M059J (cell line): ENCODE data around the gene KLHL36. TPM values are rescaled to one million over a fixed set of nuclear protein-coding genes. Genes with fewer than 3 reads are reported as not detected.
"Not testable (repeated sequence)": the region's sequence is repeated elsewhere in the genome, so short reads cannot be mapped to it uniquely, and the experiment has no call there.

Source experiments
- DNase-seq: peaks from one replicate; pipeline ENCODE4 v3.0.0-alpha.2; 2012; ENCODE audit warnings: low read depth
- total RNA-seq: library from RNA; depleted of rRNA; stranded (reverse); fragments of >200 nt; shearing (Covaris generic); gene quantifications from 2 replicates; pipeline ENCODE4 v1.2.3, GENCODE V29; 2014; rRNA removed

Gene KLHL36
- total RNA-seq, 1 experiment from 2014 or later, result 39.6 TPM

DNA sequence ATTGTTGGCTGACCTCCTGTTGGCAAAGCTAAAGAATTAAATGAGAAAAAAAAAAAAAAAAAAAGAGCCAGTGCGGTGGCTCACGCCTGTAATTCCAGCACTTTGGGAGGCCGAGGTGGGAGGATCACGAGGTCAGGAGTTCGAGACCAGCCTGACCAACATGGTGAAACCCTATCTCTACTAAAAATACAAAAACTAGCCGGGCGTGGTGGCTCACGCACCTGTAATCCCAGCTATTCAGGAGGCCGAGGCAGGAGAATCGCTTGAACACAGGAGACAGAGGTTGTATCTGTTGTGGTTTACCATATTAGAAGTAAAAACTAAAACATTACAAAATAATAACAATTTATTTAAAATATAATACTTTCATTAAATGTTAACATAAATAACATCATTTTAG is 45.6 kb downstream of the KLHL36 start:
- DNase-seq, result not testable (repeated sequence)

DNA sequence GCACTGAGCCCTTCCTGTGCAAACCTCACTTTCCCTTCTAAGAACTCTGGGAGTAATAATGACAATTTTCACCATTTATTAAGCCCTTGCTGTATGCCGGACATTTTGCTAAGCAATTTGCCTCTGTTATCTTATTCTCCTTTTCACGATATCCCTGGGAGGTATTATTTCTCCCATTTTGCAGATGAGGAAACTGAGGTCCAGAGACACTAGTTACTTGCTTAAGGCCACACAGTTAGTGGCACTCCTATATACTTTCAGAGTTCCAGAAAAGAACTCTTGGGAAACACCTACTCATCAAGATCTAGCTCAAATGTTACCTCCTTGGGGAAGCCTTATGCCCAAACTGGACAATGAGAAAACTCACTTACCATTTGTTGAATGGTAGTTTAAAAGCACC is 46.7 kb downstream of the KLHL36 start:
- DNase-seq, result no peak

DNA sequence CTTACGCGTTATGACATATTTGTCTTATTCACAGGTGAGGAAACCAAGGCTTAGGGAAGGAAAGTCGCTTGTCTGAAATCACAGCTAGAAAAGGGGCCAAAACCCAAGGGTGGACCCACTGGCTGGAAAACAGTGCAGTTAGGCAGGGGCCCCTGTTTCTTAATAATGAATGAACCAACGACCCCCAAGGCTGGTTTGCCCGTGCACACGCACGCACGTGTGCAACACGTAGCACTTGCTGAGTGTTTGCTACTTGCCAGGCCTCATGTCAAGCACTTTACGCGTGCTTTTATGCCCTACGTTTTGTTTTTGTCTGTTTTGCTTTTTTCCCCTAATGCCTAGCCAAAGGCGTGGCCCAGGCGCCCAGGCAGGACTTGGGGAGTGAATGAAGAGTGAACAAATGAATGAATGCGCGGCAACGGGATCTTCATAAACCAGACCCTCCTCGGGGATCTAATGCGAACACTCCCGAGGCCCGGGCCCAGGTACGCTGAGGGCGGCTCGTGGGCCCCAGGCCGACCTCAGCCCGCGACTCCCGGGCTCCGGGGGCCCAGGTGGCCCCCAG is 50.9 kb downstream of the KLHL36 start:
- DNase-seq, result peak; percentile 35

DNA sequence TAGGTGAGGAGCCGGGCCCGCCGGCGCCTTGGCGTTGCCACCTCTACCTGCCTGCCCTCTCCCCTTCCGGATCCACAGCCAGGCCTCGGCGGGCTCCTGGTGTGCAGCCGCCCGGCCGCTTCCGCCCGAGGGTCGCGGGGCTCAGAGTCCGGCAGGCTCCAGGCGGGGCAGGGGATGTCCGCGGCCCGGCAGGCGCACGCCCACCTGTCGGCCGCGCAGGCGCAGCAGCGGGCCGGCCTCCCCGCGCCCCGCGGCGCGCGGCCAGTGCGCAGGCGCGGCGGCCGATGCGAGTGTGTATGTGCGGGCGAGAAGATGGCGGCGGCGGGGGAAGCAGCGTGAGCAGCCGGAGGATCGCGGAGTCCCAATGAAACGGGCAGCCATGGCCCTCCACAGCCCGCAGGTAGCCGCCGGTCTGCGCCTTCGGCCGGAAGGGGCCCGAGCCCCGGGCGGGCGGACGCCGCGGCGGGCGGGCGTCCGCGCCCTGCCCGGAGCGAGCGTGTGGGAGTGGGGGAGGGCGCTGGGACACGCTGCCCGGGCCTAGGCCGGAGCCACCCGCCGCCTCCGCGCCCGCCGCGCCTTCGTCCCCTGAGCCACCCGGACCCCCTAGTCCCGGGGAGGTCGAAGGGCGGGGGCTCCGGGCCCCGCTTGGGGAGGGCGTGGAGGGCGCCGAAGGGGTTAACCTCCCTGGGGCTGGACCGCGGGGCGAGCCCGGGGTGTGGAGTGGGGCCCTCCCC is 51.6 kb downstream of the KLHL36 start, which contains the start of gene USP10:
Gene USP10 (plus strand): TSS at position 289 of the 734 bp plus-strand sequence. CDS start 91 bp downstream, at position 380.
- peak; percentile 77 for DNase-seq

GRCh38 chr16:84700446-84701300 is 52.4 kb downstream of the KLHL36 start:
- DNase-seq, result peak; percentile 55

GRCh38 chr16:84703681-84704080 is 55.4 kb downstream of the KLHL36 start:
- no peak for DNase-seq

GRCh38 chr16:84704253-84704652 is 55.9 kb downstream of the KLHL36 start:
- no peak for DNase-seq

GRCh38 chr16:84706856-84707255 is 58.5 kb downstream of the KLHL36 start:
- no peak for DNase-seq

DNA sequence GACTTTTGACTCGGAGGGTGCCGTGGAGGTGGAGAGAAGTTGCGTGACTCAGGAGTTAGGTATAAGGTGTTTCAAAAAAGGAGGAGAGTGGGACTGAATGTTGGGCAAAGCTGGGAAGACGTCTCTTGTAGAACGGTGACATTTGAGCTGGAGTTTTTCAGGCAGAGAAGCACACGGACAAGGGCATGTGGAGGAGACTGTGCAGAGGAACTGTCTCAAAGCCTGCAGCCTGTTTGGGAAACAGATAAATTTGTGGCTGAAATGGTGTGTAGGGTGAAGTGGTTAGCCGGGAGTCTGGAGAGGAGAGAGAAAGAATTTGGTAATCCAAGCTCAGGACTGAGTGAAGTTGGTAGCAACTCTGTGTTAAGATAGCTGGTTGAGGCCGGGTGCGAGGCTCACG is 61.3 kb downstream of the KLHL36 start:
- no peak for DNase-seq

GRCh38 chr16:84710686-84711085 is 62.4 kb downstream of the KLHL36 start:
- no peak for DNase-seq

Other genes with a start within 250 kb of the KLHL36 start
- 24.4 and 37.5 TPM in 2 replicates for gene MEAK7, start 143.9 kb upstream of the KLHL36 start, total RNA-seq
- 270 and 331 TPM in 2 replicates for gene COTL1, start 30.4 kb upstream of the KLHL36 start, total RNA-seq
- 66.8 and 80.6 TPM in 2 replicates for gene USP10, start 51.5 kb downstream of the KLHL36 start, total RNA-seq
- 22.7 and 37.3 TPM in 2 replicates for gene CRISPLD2, start 171.5 kb downstream of the KLHL36 start, total RNA-seq